RPMI7951 (cell line): Measurements from ENCODE around the gene C7orf57. TPM values are rescaled to one million over a fixed set of nuclear protein-coding genes. Genes with fewer than 3 reads are reported as not detected.

Experiments used
- DNase-seq: peaks from one replicate; pipeline ENCODE4 v3.0.0-alpha.2; 2012; ENCODE audit warnings: low read depth
- total RNA-seq: library from RNA; depleted of rRNA; stranded (reverse); fragments of >200 nt; shearing (Covaris generic); gene quantifications from 2 replicates; pipeline ENCODE4 v1.2.3, GENCODE V29; 2014; rRNA removed

C7orf57 gene
- total RNA-seq, 1 experiment from 2014 or later, result 1.4 TPM

DNA sequence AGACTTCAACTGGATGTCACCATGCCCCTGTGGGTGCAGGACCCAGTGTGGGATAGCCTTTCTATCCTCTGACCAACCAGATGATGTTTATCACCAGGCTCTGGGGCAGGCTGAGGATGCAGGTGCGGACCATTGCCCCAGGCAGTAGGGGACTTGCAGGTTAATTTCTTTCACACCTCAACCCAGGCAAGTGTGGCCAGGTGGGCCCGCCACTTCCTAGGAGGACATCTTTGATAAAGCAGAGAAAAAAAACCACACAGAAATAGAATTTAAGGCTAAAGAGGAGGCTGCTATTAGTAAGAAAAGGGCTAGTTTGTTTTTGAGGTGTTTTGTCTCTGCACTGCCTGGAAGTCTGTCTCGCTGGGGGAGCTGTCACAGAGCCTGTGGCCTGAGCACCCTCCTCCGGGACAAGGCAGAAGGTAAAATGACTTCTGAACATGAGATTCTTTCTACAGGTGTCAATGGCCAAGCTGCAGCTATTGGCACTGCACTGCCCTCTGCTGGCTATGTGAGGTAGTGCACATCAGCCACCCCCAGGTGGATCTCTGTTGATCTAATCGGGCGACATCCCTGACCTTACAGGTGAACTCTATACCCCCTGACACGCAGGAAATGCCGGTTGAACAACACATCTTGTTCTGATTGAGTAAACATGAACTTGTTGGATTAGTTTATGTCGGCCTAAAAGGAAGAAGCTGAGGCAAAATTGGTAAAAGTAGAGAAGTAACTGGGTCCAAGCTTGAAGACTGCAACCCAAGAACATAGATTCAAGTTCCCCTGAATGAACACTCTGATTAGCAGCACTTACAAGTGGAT is 74.7 kb downstream of the C7orf57 start:
- peak; percentile 53 for DNase-seq

GRCh38 chr7:48110868-48111267 is 75.5 kb downstream of the C7orf57 start:
- no peak for DNase-seq

Other genes with a start within 250 kb of the C7orf57 start
- 0.10 and 0.12 TPM in 2 replicates for gene PKD1L1, start 87.1 kb upstream of the C7orf57 start, total RNA-seq
- 22.0 and 33.9 TPM in 2 replicates for gene HUS1, start 55.9 kb upstream of the C7orf57 start, total RNA-seq
- not detected in 2 replicates for gene SUN3, start 6.4 kb upstream of the C7orf57 start, total RNA-seq
- gene UPP1, start 53.7 kb downstream of the C7orf57 start, total RNA-seq, result 39.0 and 69.2 TPM in 2 replicates
- gene ABCA13, start 135.9 kb downstream of the C7orf57 start, total RNA-seq, result 0.10 and 0.48 TPM in 2 replicates